GM21576 (cell line): ENCODE data around the gene GIPC3.
"Not testable (repeated sequence)": the region's sequence is repeated elsewhere in the genome, so short reads cannot be mapped to it uniquely, and the experiment has no call there.

Source experiments
- ATAC-seq: cut with Tn5 transposase; IDR thresholded peaks from one replicate; pipeline ENCODE4 v1.9.1; 2021; ENCODE audit warnings: mild to moderate bottlenecking, moderate library complexity; ENCODE audit not compliant: unreplicated experiment

GIPC3 gene

DNA sequence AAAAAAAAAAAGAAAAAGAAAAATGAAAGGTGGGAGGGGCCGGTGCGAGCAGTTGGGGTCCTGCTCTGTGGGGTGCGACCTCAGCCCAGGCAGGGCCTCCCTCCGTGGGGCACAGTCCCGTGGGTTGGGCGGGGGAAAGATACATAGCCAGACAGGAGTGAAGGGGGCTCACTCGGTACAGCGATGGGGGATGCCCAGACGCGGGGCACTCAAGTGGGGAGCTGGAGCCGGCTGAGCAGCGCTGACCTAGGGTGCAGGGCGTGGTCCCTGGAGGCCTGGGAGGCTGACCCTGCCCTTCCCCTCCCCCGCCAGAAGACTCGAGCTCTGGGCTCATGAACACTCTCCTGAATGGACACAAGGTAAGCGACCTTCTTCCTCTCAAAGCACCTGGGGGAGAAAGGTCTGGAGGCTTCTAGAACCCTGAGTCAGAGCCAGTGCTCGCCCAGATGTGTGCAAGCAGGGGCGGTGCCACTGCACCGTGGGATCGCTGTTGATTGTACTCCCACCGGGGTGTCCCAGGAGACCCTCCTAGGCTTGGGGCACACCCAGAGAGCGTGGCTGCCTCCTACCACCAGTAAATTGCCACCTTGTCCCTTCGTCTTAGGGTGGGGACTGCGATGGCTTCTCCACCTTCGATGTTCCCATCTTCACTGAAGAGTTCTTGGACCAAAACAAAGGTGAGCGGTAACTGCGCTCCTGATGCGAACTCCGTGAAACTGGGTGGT is 9.2 kb upstream of the GIPC3 start:
- no peak for ATAC-seq

DNA sequence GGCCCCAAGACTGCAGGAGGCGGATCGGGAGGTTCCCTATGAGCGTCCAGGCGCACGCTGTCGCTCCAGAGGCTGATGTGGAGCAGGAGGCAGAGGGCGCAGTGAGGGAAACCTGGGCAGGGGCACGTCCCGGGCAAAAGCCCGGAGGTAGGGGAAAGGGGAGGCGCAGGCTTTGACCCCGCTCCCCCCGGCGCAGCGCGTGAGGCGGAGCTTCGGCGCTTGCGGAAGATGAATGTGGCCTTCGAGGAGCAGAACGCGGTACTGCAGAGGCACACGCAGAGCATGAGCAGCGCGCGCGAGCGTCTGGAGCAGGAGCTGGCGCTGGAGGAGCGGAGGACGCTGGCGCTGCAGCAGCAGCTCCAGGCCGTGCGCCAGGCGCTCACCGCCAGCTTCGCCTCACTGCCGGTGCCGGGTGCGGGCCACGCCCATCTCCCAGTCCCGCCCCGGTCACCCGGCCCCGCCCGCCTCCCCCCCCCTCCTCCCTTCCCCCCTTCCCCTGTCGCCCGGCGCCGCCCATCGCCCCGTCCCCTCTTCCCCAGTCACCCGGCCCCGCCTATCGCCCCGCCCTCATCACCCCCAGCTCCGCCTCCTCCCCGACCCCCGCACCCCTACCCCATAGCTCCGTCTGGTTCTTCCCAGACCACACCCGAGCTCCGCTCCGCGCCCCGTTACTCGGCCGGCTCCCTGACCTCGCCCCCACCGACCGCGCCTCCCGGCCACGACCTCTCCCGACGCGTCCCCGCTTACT is 8.4 kb upstream of the GIPC3 start:
- no peak for ATAC-seq

DNA sequence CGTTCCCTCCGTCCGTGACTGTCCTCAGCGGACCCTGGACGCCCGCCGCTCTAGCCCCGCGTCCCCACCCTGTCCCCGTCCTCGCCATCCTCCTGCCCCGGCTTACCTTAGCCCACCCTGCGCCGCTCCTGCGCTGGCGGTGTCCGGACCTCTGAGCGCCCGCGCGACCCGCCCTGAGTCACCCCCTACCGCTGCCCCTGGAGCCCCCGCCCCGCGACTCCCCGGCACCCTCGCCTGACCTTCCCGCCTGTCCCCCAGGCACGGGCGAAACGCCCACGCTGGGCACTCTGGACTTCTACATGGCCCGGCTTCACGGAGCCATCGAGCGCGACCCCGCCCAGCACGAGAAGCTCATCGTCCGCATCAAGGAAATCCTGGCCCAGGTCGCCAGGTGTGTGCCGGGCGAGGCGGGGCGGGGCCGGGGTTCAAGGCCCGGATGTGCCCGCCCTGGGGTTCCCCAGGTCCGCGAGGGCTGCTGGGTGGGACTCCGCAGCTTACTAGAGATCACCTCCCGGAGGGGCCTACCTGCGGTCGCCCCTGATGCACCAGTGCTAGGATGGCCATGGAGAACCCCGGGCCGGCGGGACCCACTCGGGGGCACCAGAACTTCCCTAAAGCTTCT is 7.4 kb upstream of the GIPC3 start:
- no peak for ATAC-seq

DNA sequence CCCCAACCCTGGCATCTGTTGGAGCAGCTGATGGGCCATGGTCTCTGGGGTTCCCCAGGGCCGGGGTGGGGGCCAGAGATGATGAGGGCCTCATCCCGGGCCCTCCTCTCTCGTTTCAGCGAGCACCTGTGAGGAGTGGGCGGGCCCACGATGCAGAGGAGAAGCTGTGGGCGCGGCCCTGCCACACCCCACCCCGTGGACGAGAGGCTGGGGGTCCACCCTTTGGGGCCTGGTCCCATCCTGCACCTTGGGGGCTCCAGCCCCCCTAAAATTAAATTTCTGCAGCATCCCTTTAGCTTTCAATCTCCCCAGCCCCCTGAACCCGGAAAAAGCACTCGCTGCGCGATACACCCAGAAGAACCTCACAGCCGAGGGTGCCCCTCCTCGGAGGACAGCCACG is 6.9 kb upstream of the GIPC3 start:
- no peak for ATAC-seq

DNA sequence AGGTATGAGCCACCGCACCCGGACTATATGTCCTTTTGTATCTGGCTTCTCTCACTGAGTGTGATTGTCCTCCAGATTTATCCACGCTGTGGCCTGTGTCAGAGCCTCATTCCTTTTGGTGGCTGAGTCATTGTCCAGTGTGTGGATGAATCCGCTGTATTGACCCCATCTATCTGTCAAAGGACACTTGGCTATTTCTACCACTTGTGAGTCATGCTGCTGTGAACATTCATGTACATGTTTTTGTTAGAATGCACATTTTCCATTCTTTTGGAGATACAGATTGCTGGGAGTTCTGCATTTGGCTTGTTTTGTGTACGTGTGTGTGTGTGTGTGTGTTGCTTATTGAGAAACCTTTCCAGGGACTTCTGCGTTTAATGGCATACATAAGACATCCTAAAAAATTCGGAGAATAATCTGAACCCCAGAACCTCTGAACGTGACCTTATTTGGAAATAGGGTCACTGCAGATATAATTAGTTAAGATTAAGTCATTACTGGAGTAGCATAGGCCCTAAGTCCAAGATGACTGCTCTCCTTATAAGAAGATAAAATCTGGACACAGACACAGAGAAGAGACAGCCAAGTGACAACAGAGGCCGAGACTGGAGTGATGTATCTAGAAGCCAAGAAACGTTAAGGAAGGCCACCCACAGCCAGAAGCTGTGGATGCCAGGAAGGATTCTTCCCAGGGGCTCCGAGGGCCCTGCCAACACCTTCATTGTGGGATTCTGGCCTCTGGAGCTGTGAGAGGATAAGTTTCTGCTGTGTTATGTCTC is 4.9 kb upstream of the GIPC3 start:
- ATAC-seq: no peak

DNA sequence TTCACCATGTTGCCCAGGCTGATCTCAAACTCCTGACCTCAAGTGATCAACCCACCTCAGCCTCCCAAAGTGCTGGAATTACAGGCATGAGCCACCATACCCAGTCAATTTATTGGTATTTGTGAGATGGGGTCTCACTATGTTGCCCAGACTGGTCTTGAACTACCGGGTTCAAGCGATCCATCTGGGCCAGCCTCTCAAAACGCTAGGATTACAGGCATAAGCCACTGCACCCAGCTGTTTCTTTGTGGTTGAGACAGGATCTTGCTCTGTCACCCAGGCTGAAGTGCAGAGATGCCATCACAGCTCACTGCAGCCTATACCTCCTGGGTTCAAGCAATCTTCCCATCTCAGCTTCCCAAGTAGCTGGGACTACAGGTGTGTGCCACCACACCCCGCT is 3.5 kb upstream of the GIPC3 start:
- not testable (repeated sequence) for ATAC-seq

GRCh38 chr19:3584036-3584802 is 1.1 kb upstream of the GIPC3 start:
- ATAC-seq: not testable (repeated sequence)

GRCh38 chr19:3586127-3586626 is 899 bp downstream of the GIPC3 start:
- ATAC-seq: no peak

GRCh38 chr19:3586707-3587346 is 1.5 kb downstream of the GIPC3 start:
- no peak for ATAC-seq

DNA sequence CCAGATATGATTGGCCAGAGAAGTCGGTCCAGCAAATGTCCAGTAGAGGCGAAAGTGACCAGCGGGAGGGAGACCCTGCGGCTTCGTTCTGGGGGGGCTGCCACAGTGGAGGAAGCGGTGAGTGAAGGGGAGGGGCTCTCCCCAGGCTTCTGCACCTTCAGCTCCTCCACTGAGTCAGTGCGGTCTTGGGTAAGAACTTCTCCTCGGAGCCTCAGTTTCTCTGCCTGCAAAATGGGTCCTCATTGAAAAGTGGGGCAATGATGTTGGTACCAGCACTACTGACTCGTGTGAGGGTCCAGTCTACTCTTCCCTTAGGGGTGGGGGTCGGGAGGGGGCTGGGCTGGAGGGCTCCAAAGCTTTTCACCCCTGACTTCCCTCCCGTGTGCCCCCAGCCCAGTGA is 4.2 kb downstream of the GIPC3 start:
- no peak for ATAC-seq

- ATAC-seq: no peak
These were observed 4.7 kb downstream of the GIPC3 start for GRCh38 chr19:3589949-3590348.

DNA sequence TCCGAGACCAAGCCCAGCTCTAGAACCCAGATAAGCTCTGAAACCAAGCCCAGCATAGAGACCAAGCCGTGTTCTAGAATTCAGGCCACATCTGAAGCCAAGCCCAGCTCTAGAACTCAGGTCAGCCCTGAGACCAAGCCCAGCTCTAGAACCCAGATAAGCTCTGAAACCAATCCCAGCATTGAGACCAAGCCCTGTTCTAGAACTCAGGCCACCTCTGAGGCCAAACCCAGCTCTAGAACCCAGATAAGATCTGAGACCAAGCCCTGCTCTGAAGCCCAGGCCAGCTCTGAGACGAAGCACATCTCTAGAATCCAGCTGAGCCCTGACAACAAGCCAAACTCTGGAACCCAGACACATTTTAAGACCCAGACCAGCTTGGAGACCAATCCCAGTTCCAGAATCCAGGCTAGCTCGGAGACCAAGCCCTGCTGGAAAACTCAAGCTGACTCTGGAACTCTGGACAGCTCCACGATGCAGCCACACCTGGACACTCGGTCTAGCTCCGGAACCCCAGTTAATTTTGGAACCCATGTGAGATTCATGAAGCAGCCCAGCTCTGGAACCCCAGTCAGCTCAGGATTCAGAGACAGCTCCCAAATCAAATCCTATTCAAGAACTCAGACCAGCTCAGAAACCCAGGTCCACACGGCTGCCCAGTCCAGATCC is 5.8 kb downstream of the GIPC3 start:
- no peak for ATAC-seq

- ATAC-seq: no peak
These were observed 6.8 kb downstream of the GIPC3 start for GRCh38 chr19:3591876-3592613.

- ATAC-seq: no peak
These were observed 7.9 kb downstream of the GIPC3 start for GRCh38 chr19:3593156-3593555.

- no peak for ATAC-seq
These were observed 10.3 kb downstream of the GIPC3 start for GRCh38 chr19:3595521-3596061.

- ATAC-seq: no peak
These were observed 14.5 kb downstream of the GIPC3 start for GRCh38 chr19:3599776-3600187.

- no peak for ATAC-seq
These were observed 15.7 kb downstream of the GIPC3 start for GRCh38 chr19:3601021-3601420.

- no peak for ATAC-seq
These were observed 18.0 kb downstream of the GIPC3 start for GRCh38 chr19:3603121-3603811.
